Esophagus squamous epithelium (tissue), 4 donors: ENCODE measurements around the gene SUN3.

ENCODE experiments used
- POLR2A ChIP-seq, 4 donors: fragments of 450-650 bp; IDR thresholded peaks; one replicate each; pipeline ENCODE4 v1.6.1; 2017; ENCODE audit warnings: antibody characterized with exemption in 4 of 4, mild to moderate bottlenecking in 4 of 4, moderate library complexity in 3 of 4
- TF ChIP-seq, protein P1 (sequence below), 6 experiments: fragments of 450-650 bp in 4 of 6; fragments of 200-600 bp in 2 of 6; sonication (generic) in 2 of 6; IDR thresholded peaks; one replicate each; pipeline ENCODE4 v1.5.1; 2016 to 2019; ENCODE audit warnings: antibody characterized with exemption in 6 of 6, mild to moderate bottlenecking in 4 of 6, moderate library complexity in 4 of 6

GRCh38 chr7:48042216-48042615 is 13.3 kb upstream of the SUN3 start:
- TF ChIP-seq POLR2A (IDR thresholded peaks at IDR 0.05), result no peak
- TF ChIP-seq, protein P1, sequence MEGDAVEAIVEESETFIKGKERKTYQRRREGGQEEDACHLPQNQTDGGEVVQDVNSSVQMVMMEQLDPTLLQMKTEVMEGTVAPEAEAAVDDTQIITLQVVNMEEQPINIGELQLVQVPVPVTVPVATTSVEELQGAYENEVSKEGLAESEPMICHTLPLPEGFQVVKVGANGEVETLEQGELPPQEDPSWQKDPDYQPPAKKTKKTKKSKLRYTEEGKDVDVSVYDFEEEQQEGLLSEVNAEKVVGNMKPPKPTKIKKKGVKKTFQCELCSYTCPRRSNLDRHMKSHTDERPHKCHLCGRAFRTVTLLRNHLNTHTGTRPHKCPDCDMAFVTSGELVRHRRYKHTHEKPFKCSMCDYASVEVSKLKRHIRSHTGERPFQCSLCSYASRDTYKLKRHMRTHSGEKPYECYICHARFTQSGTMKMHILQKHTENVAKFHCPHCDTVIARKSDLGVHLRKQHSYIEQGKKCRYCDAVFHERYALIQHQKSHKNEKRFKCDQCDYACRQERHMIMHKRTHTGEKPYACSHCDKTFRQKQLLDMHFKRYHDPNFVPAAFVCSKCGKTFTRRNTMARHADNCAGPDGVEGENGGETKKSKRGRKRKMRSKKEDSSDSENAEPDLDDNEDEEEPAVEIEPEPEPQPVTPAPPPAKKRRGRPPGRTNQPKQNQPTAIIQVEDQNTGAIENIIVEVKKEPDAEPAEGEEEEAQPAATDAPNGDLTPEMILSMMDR (IDR thresholded peaks at IDR 0.05), result no peak
